ENCODE results near the gene MRPS27. TPM values are rescaled to one million over a fixed set of nuclear protein-coding genes. Genes with fewer than 3 reads are reported as not detected.

MRPS27 gene
- total and polyA plus RNA-seq, 2 of the 4 experiments (the other 2 are of a cell fraction), result 46.9 to 90.5 TPM

- H2BK5ac ChIP-seq (ENCODE audit: low read depth, low read length, poor library complexity, severe bottlenecking), result no peak overlapping the region
- no peaks in the 10 kb centered on the region for H3K27me3 ChIP-seq (ENCODE audit: control insufficient read depth, insufficient read depth, low read length)
- no peaks in the 10 kb centered on the region for H3K4me1 ChIP-seq (ENCODE audit: control insufficient read depth, insufficient read depth, low read length)
- no peak overlapping the region for H3K9ac ChIP-seq (ENCODE audit: low read depth, low read length)
- H3K56ac ChIP-seq (ENCODE audit: extremely low read depth, insufficient read depth, low read length), result no peak overlapping the region
- TF ChIP-seq RAD21 (IDR thresholded peaks at IDR 0.05; ENCODE audit: low read length) (peak; percentile 46), BHLHE40 (IDR thresholded peaks at IDR 0.05; ENCODE audit: low read depth, low read length) (no peak), SMC3 (IDR thresholded peaks at IDR 0.05; ENCODE audit: low read depth, low read length) (no peak), NFE2L2 (IDR thresholded peaks at IDR 0.05; ENCODE audit: low read depth, low read length) (no peak), CHD1 (IDR thresholded peaks at IDR 0.05; ENCODE audit: low read depth, low read length) (no peak), CTCF (conservative IDR thresholded peaks at IDR 0.05; ENCODE audit: low read depth, low read length) (peak; percentile 40), RCOR1 (IDR thresholded peaks at IDR 0.05; ENCODE audit: insufficient replicate concordance, low read length) (no peak), ELK1 (IDR thresholded peaks at IDR 0.05; ENCODE audit: borderline replicate concordance, low read depth, low read length) (no peak), RFX5 (IDR thresholded peaks at IDR 0.05; ENCODE audit: low read depth, low read length) (no peak)
- H4K5ac ChIP-seq (ENCODE audit: low read depth, low read length), result no peak overlapping the region
- ChIA-PET CTCF (interaction anchor here (0.6 to 1.8 kb wide), 4 partner anchors 57 to 462 kb away, joined by 3 to 6 read pairs (median 4); no protein-coding TSS in a partner anchor), POLR2A (ENCODE audit: unreplicated experiment) (no interaction called here)
- no peaks in the 10 kb centered on the region for H3K79me1 ChIP-seq (ENCODE audit: low read depth in 1 of 2, low read length in 2 of 2)
- peaks cover 5% of the 10 kb centered on the region for H3K9me1 ChIP-seq (ENCODE audit: insufficient read depth, low read length)
- no peak overlapping the region for H2BK20ac ChIP-seq (ENCODE audit: low read depth, low read length)
- H3K27ac ChIP-seq (ENCODE audit: insufficient read depth, low read length), result no peak overlapping the region
- H2AK9ac ChIP-seq (replicated peaks; ENCODE audit: low read depth, low read length, poor library complexity), result no peak overlapping the region
- no peaks in the 10 kb centered on the region for H4K20me1 ChIP-seq (ENCODE audit: insufficient read depth, low read length)
- H2AFZ ChIP-seq (replicated peaks; ENCODE audit: low read length, poor library complexity), result no peak overlapping the region
- no peak overlapping the region for H3K4ac ChIP-seq (ENCODE audit: low read depth, low read length)
- dilution Hi-C loops (cut with HindIII; ENCODE audit: low sequenced_read_pairs, unreplicated experiment) (no loop called here), intact Hi-C loops (cut with micrococcal nuclease) (no loop called here), in situ Hi-C loops (cut with MboI; ENCODE audit: low sequenced_read_pairs) (loop anchor here (25.0 kb wide), 1 partner anchor 156 kb away; the partner anchor contains the start of gene ZNF366)
- no peak overlapping the region for H4K91ac ChIP-seq (ENCODE audit: insufficient read depth, low read depth, low read length)
- H3K14ac ChIP-seq (replicated peaks; ENCODE audit: low read depth, low read length), result no peak overlapping the region
- no peaks in the 10 kb centered on the region for H3K9me3 ChIP-seq (ENCODE audit: control insufficient read depth, insufficient read depth, low read length)
- H2BK15ac ChIP-seq (ENCODE audit: low read depth, low read length), result no peak overlapping the region
- DNase-seq, result peak; percentile 22
- peak overlapping the region; percentile 0; the same call in 1 of the 2 replicates for H2AK5ac ChIP-seq (ENCODE audit: low read depth, low read length)
- no peak overlapping the region for H3K18ac ChIP-seq (ENCODE audit: low read depth, low read length)
- no peak overlapping the region for H2BK120ac ChIP-seq (ENCODE audit: low read depth, low read length)
- H3K36me3 ChIP-seq (ENCODE audit: control insufficient read depth, insufficient read depth, low read length), result peaks cover 7% of the 10 kb centered on the region
- H4K8ac ChIP-seq (ENCODE audit: low read depth in 2 of 2, low read length in 2 of 2), result no peak overlapping the region
- ATAC-seq (ENCODE audit: low read depth), result peak; percentile 48
- no peak overlapping the region for H3K23ac ChIP-seq (ENCODE audit: low read depth, low read length)
- WGBS, 2 experiments (ENCODE audit: extremely low coverage in 2 of 2, insufficient read length in 1 of 2), result 100% methylated on average over 1 of the region's 5 CpGs; no CpG with 5 or more reads in 1 of the 2 experiments
- BruUV-seq (replicated peaks), result no TSS peak
- H3K4me3 ChIP-seq (ENCODE audit: insufficient read depth, low read depth, low read length), result no peak overlapping the region
- no peak overlapping the region for H3K4me2 ChIP-seq (ENCODE audit: low read depth, low read length)
These were observed 35.8 kb upstream of the MRPS27 start for GRCh38 chr5:72355706-72356299.
